ENCODE results near the gene SH3RF1.

- TF ChIP-seq JUN (CRISPR knock-in tag; IDR thresholded peaks at IDR 0.05) = no peak
- TF ChIP-seq, protein P1, sequence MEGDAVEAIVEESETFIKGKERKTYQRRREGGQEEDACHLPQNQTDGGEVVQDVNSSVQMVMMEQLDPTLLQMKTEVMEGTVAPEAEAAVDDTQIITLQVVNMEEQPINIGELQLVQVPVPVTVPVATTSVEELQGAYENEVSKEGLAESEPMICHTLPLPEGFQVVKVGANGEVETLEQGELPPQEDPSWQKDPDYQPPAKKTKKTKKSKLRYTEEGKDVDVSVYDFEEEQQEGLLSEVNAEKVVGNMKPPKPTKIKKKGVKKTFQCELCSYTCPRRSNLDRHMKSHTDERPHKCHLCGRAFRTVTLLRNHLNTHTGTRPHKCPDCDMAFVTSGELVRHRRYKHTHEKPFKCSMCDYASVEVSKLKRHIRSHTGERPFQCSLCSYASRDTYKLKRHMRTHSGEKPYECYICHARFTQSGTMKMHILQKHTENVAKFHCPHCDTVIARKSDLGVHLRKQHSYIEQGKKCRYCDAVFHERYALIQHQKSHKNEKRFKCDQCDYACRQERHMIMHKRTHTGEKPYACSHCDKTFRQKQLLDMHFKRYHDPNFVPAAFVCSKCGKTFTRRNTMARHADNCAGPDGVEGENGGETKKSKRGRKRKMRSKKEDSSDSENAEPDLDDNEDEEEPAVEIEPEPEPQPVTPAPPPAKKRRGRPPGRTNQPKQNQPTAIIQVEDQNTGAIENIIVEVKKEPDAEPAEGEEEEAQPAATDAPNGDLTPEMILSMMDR (IDR thresholded peaks at IDR 0.05) = no peak
- no peak for TF ChIP-seq ATF3 (CRISPR knock-in tag; conservative IDR thresholded peaks at IDR 0.05)
- TF ChIP-seq, protein P2, sequence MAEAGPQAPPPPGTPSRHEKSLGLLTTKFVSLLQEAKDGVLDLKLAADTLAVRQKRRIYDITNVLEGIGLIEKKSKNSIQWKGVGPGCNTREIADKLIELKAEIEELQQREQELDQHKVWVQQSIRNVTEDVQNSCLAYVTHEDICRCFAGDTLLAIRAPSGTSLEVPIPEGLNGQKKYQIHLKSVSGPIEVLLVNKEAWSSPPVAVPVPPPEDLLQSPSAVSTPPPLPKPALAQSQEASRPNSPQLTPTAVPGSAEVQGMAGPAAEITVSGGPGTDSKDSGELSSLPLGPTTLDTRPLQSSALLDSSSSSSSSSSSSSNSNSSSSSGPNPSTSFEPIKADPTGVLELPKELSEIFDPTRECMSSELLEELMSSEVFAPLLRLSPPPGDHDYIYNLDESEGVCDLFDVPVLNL (CRISPR knock-in tag; IDR thresholded peaks at IDR 0.05; ENCODE audit: borderline replicate concordance, low read depth) = no peak
- TF ChIP-seq USF2 (CRISPR knock-in tag; IDR thresholded peaks at IDR 0.05) = no peak
- no peak for TF ChIP-seq TEAD4 (CRISPR knock-in tag; IDR thresholded peaks at IDR 0.05)
- no peak for TF ChIP-seq USF1 (CRISPR knock-in tag; IDR thresholded peaks at IDR 0.05)
- TF ChIP-seq RORB (CRISPR knock-in tag; IDR thresholded peaks at IDR 0.05) = no peak
- TF ChIP-seq ZBTB43 (CRISPR knock-in tag; IDR thresholded peaks at IDR 0.05) = no peak
- no peak for TF ChIP-seq SP1 (CRISPR knock-in tag; conservative IDR thresholded peaks at IDR 0.05)
- no peak for TF ChIP-seq CREB1 (CRISPR knock-in tag; IDR thresholded peaks at IDR 0.05)
- no peak for TF ChIP-seq ZNF416 (CRISPR knock-in tag; IDR thresholded peaks at IDR 0.05)
Measured at GRCh38 chr4:169272265-169272886, 1.6 kb upstream of the SH3RF1 start.
